Fibroblast of mammary gland (primary cell): ENCODE measurements around the gene H19.

Experiments
- DNase-seq: peaks from one replicate; pipeline ENCODE4 v3.0.0-alpha.2; 2010; ENCODE audit warnings: low read depth
- H3K4me3 ChIP-seq: 2 replicates; pipeline ENCODE4 v1.5.1; 2011; ENCODE audit warnings: low read depth, mild to moderate bottlenecking, low read length, moderate library complexity; ENCODE audit not compliant: control insufficient read depth
- CTCF ChIP-seq: conservative IDR thresholded peaks from 2 replicates; pipeline ENCODE4 v1.5.1; 2011; ENCODE audit warnings: low read depth, low read length, inconsistent platforms; ENCODE audit not compliant: control insufficient read depth, insufficient read depth

H19 gene

GRCh38 chr11:1978720-1979473 lies 18.7 kb downstream of the H19 start:
- no peak for DNase-seq
- H3K4me3 ChIP-seq, result no peak overlapping the region
- no peak for TF ChIP-seq CTCF

GRCh38 chr11:1975185-1975584 lies 22.5 kb downstream of the H19 start:
- TF ChIP-seq CTCF, result no peak
- no peak for DNase-seq
- no peak overlapping the region for H3K4me3 ChIP-seq

GRCh38 chr11:1970956-1971355 lies 26.7 kb downstream of the H19 start:
- TF ChIP-seq CTCF, result no peak
- H3K4me3 ChIP-seq, result no peak overlapping the region
- DNase-seq, result no peak

GRCh38 chr11:1969776-1970175 lies 27.9 kb downstream of the H19 start:
- DNase-seq, result no peak
- no peak overlapping the region for H3K4me3 ChIP-seq
- no peak for TF ChIP-seq CTCF

- DNase-seq, result no peak
- no peak for TF ChIP-seq CTCF
- no peak overlapping the region for H3K4me3 ChIP-seq
Observed at GRCh38 chr11:1969035-1969434, 28.6 kb downstream of the H19 start.

GRCh38 chr11:1968454-1969002 lies 29.1 kb downstream of the H19 start:
- H3K4me3 ChIP-seq, result no peak overlapping the region
- no peak for TF ChIP-seq CTCF
- no peak for DNase-seq
